Measurements from ENCODE around the gene MCRS1.

MCRS1 gene

DNA sequence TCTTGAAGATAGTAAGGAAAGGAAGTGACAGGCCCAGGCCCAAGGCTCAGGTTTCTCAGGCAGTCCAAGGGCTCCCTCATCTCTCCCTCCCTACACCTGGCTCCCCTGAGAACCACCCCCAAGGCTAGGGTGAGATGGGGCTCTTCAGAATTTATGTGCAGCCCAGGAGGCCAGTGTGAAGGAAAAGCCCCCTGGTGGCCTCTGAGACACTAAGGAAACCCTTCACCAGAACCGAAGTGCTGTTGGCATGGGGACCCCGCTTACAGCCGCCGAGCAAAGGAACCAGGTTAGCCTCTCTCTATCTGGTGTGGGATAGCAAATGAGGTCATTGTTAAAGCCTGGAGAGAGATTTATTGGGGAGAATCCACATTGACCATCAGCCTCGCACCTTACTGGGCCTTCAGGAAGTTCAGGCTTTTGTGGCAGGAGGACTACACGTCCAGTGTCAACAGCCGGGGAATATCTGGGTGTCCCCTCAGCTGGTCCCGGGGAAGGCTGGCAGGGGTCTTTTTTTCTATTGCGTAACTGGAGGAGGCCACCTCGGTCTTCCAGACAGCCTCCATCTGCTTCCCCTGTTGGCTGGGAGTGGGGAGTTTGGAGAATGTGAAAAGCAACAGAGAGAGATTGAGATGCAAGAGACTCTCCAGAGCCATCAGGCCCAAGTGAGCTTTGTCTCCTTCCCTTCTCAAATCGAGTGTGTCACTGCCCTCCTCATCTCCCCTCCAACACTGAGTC is 19.4 kb upstream of the MCRS1 start:
- ATAC-seq: no peak
- no peak overlapping the region for H3K27ac Mint-ChIP-seq
- H3K4me3 Mint-ChIP-seq: no peak overlapping the region
- peaks cover 57% of the 10 kb centered on the region for H3K36me3 Mint-ChIP-seq
- H3K4me1 Mint-ChIP-seq: peaks cover 6% of the 10 kb centered on the region
- H3K9me3 Mint-ChIP-seq: peaks cover 6% of the 10 kb centered on the region
- no peaks in the 10 kb centered on the region for H3K27me3 Mint-ChIP-seq

DNA sequence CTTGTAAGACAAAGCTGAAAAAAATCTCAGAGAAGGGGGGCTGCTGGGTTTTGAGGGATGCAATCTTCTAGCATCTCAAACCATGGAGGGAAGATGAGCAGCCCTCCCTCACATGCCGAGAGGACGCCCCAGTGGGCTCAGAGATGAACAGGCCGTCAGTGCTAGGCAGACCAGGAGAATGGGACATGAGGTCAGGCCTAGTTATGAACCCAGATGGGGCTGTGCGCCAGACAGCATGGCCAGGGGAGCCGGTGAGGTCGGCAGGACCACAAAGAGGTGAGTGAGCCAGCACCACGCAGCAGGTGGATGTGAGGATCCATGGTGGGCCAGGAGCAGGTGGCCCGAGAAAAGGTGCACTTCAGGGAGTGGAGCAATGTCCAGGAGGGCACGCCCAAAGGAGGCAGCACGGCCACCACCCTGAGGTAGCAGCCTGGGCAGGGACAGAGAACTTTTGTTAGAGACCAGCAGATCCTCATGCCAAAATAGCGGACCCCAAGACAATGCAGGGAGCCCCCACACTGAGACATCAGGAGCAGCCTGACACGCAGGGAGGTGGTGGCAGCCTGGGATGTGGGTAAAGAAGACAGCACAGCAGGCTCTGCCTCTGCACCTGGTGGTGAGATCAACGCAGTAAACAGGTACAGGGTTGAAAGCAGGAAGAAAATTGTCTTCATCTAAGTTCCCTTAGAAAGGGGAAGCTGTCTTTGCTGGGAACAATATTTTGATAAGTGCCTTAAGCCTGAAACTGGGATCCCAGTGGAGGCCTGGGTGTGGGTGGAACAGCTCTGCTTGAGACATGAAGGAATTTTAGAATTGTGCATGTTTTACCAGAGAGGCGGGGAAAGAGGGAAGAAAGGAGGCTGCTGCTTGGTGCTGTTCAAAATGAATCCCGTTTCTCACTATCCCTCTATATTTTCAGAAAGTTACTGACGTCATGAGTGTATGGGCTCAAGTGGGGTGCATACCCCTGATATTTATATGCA is 17.8 kb upstream of the MCRS1 start:
- ATAC-seq: no peak
- H3K4me1 Mint-ChIP-seq: peaks cover 20% of the 10 kb centered on the region
- no peak overlapping the region for H3K4me3 Mint-ChIP-seq
- no peaks in the 10 kb centered on the region for H3K27me3 Mint-ChIP-seq
- no peak overlapping the region for H3K27ac Mint-ChIP-seq
- H3K36me3 Mint-ChIP-seq: peaks cover 56% of the 10 kb centered on the region
- H3K9me3 Mint-ChIP-seq: peaks cover 2% of the 10 kb centered on the region

DNA sequence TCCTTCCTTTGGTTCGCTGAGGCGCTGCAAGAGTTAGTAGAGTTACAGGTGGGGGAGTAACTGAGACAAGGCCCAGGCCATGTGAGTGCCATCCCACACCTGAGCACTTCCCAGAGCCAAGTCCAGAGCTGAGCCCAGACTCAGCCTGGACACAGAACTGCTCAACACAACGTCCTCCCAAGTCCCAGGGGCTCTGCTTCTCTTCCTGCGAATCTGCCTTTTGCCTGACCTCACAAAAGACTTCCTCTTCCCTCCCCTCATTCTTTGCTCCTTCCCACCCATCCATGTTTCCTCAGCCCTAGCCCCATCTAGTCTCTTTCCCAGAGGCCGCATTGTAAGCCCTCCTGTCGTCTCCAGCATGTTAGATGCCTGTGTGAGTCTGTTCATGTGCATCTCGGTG is 16.6 kb upstream of the MCRS1 start:
- ATAC-seq: no peak
- H3K27me3 Mint-ChIP-seq: no peaks in the 10 kb centered on the region
- peaks cover 48% of the 10 kb centered on the region for H3K36me3 Mint-ChIP-seq
- H3K4me1 Mint-ChIP-seq: peaks cover 30% of the 10 kb centered on the region
- H3K4me3 Mint-ChIP-seq: no peak overlapping the region
- peak overlapping the region; percentile 42 for H3K27ac Mint-ChIP-seq
- no peaks in the 10 kb centered on the region for H3K9me3 Mint-ChIP-seq

DNA sequence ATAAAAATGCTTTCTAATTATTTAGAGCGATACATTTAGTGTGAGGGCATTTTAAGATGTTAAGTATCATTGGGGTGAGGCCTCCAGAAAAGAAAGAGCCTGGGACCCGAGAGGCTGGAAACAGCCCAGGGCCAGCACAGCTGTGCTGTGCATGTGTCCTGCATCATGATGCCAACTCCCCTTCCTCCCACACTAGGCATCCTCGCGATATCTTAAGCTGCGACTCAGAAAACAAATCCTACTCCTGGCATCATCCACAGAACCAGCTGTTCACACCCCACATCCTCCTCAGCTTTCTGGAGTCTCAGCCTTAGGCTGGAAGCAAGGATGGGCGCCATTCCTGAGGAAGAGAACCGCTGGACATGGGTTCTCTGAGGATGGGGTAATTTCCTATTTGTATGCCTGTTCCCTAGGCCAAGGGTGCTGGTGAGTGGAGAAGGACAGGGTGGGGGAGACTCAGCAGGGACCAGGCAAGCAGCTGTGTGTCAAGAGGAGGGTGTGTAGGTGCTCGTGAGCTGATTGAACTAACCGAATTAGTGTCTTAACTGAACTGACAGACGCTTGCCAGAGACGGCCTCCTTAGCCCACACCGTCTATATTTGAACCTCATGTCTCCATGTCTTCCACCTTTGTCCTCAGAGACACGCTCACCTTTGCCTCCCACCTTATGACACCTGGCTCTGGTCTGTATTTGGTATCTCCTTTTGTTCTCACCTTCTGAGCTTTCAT is 15.6 kb upstream of the MCRS1 start:
- H3K27me3 Mint-ChIP-seq: no peaks in the 10 kb centered on the region
- H3K36me3 Mint-ChIP-seq: peaks cover 45% of the 10 kb centered on the region
- no peaks in the 10 kb centered on the region for H3K9me3 Mint-ChIP-seq
- H3K27ac Mint-ChIP-seq: no peak overlapping the region
- H3K4me1 Mint-ChIP-seq: peaks cover 34% of the 10 kb centered on the region
- ATAC-seq: no peak
- H3K4me3 Mint-ChIP-seq: no peak overlapping the region

DNA sequence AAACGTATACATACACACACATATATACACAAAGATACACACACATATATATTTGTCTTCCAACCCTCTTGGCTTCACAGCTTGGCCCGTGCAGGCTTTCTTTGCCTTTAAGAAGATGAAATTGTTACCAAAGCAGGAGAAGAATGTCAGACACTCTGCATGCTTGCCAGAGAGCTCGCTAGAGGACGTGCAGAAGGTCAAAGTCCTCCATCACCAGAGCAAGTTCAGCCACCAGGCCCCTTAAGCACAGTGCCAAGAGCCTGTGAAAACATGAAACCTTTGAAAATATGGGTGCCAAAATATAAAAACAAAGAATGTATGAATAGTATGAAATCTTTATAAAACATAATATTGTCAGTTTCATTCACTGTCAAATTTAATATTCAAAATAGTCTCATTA is 14.9 kb upstream of the MCRS1 start:
- Mint-ChIP-seq H3K27ac (peak overlapping the region; percentile 88), H3K4me3 (no peak overlapping the region)

DNA sequence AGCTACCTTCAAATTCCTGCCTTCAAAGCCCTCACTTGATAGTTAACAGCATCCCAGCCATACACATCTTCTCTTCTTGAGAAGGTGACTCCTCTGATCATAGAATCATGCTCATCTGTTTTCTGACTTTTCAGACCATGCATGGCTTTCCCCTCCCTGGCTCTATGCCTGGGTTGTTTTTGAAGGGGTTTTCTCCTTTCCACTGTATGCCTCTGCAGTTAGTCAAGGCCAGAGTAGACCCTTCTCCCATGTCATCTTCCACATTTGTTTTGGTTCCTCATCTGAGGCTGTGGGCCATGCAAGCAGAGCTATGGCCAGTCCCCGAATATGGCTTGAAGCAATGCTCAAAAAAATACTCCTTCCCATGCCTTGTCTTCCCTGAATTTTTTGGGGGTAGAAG is 14.3 kb upstream of the MCRS1 start:
- Mint-ChIP-seq H3K9me3 (no peaks in the 10 kb centered on the region), H3K4me1 (peaks cover 34% of the 10 kb centered on the region), H3K27ac (peak overlapping the region; percentile 88), H3K4me3 (peak overlapping the region; percentile 70), H3K36me3 (peaks cover 54% of the 10 kb centered on the region), H3K27me3 (no peaks in the 10 kb centered on the region)
- ATAC-seq: peak; percentile 89

More for the DNA sequence above, 14.9 kb upstream of the MCRS1 start:
- ATAC-seq: no peak
- H3K9me3 Mint-ChIP-seq: no peaks in the 10 kb centered on the region
- no peaks in the 10 kb centered on the region for H3K27me3 Mint-ChIP-seq
- H3K36me3 Mint-ChIP-seq: peaks cover 48% of the 10 kb centered on the region
- H3K4me1 Mint-ChIP-seq: peaks cover 34% of the 10 kb centered on the region

DNA sequence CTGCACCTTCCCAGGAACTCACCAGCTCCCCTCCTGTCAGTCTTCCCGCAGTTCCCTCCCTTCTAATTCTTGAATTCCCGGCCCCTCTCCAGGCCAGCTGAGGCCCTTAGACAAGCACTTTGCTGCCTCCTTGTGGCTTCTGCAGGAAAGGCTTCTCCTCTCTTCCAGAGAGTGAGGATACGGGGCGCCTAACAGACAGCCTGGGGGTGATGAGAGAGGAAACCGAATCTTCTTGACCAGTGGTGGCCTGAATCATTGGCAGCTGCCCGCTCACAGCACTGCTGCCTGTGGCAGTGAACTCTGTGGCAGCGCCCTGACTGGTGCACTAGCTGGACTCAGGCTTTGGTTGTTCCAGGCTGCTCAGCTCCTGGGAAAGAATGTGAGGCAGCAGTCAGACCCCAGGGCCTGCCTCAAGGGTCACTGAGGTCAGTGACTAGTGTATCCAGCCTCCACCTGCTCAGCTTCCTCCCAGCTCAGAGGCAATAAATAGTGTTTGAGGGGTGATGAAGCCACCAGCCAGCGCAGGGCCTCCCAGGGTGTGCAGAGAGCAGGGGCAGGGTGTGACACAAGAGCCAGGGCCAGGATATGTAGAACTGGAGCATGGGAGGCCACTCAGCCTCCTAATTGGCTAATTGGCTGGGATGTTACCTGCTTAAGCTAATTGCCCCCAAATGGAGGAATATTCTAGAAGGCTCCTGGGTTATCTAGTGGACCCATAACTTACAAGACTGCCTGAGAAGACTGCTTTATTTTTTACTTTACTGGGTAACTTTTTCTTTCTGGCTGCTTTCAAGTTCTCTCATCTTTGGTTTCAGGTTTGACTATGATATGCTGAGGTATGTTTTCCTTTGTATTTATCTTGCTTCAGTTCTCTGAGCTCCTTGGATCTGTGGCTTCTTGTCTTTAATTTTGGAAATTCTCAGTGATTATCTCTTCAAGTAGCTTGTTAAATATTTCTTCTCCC is 12.9 kb upstream of the MCRS1 start:
- Mint-ChIP-seq H3K27ac (peak overlapping the region; percentile 88), H3K9me3 (no peaks in the 10 kb centered on the region), H3K36me3 (peaks cover 55% of the 10 kb centered on the region), H3K4me3 (no peak overlapping the region), H3K4me1 (peaks cover 34% of the 10 kb centered on the region), H3K27me3 (no peaks in the 10 kb centered on the region)
- peak; percentile 51 for ATAC-seq

DNA sequence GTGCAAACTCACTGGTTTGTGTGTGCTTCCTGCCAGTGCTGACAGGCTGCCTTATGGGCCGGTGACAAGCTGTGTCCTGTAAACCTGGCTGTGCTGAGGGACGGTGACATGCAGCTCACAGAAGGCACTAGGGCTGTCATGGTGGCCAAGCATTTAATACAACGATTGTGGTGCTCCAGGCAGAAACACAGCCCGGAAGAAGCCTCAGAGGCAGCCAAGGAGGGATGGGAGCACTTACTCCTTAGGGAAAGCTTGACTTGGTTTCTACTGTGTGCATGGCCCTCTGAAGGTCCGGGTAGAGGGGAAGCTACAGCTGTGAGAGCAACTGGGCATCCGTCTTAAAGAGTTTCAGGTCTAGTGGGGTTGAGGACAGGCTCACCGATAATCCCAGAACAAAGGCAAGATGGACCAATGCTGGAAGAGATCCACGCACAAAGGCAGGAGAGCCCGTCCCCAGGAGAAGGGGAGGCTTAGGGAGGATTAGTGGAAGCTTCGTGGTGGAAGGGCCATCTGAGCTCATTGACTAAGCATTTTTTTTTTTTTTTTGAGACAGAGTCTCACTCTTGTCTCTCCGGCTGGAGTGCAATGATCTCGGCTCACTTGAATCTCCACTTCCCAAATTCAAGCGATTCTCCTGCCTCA is 10.7 kb upstream of the MCRS1 start:
- H3K9me3 Mint-ChIP-seq: no peaks in the 10 kb centered on the region
- no peak overlapping the region for H3K27ac Mint-ChIP-seq
- H3K4me3 Mint-ChIP-seq: no peak overlapping the region
- peaks cover 44% of the 10 kb centered on the region for H3K36me3 Mint-ChIP-seq
- H3K4me1 Mint-ChIP-seq: peaks cover 34% of the 10 kb centered on the region
- no peak for ATAC-seq
- no peaks in the 10 kb centered on the region for H3K27me3 Mint-ChIP-seq

DNA sequence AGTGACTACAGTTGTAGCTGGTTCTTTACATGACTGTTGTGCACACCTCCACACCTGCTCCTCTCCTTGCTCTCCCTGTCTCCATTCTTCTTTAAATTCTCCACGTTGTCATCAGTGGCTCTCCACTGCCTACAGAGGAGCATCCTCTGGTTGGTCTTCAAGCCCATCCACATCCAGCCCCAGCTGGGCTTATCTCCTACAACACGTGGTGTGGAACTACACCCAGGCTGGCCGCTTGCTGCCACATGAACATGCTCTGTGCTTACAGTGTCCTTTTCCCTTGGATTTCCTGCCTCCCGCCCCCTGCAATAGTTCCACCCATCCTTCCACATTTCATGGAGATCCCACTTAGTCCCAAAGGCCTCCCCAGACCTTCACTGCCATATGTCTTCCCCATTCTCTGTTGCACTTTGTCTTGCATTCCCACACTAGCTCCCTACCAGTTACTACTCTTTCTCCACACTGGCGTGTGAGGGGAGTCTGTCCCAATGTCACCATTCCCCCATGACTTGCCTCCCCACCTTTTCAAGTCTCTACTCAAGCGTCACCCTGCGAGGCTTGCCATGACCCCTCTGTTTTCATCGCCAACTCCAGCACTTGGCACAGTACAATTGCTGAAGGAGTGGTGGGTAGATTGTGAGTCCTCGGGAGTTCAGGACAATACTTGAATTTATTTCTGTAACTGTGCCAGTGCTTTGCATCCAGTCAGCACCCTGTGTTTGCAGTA is 9.8 kb upstream of the MCRS1 start:
- H3K27me3 Mint-ChIP-seq: no peaks in the 10 kb centered on the region
- H3K36me3 Mint-ChIP-seq: peaks cover 40% of the 10 kb centered on the region
- ATAC-seq: no peak
- no peak overlapping the region for H3K4me3 Mint-ChIP-seq
- H3K9me3 Mint-ChIP-seq: no peaks in the 10 kb centered on the region
- H3K27ac Mint-ChIP-seq: no peak overlapping the region
- H3K4me1 Mint-ChIP-seq: peaks cover 32% of the 10 kb centered on the region

DNA sequence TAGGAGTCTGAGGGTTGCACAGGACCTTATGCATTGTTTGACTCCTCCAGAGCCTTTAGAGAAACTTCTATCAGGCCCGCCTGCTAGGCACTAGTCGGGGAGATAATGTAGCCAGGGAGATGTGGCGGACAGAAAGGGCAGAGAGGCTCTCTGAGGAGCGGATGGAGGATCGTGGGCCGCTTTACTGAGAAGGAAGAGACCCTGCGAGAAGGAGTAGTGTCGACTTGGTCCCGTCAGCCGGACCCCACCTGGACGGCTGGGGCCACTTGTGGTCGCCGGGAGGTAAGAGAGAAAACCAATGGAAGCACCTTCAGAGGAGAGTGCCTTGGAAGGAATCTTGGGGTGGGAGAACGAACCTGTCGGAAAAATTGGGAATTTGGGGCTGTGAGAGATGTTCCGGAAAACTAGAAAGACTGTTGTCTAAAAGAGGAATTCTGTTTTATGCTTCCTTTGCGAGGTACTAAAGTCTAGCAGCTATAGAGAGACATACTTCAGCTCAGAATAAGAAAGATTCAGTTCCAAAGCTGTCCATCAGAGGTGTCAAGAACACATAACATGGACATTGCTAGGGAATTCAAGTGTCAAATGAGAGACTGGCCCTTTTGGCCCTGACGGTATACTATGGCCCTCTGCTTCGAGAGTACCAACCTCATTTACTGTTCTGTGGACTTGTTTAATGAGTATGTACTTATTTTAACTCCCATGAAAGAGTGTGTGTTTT is 660 bp upstream of the MCRS1 start:
- H3K4me3 Mint-ChIP-seq: peak overlapping the region; percentile 99
- no peaks in the 10 kb centered on the region for H3K27me3 Mint-ChIP-seq
- H3K27ac Mint-ChIP-seq: peak overlapping the region; percentile 97
- peaks cover 51% of the 10 kb centered on the region for H3K4me1 Mint-ChIP-seq
- no peaks in the 10 kb centered on the region for H3K9me3 Mint-ChIP-seq
- peak; percentile 44 for ATAC-seq
- H3K36me3 Mint-ChIP-seq: peaks cover 23% of the 10 kb centered on the region

DNA sequence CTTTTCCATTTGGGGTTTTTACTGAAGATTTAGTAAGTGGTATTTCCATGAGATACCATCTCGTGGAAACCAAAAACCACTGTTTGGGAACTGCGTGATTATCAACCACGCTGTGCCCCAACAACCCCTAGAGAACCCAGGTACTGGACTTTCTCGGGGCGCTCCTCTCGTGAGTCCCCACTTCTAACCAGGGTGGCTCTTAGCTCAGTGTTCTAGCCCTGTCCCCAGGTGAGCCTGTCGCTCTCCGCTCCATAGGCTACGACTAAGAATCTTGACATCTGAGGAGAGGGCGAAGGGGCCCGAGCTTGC is 686 bp downstream of the MCRS1 start:
- peak overlapping the region; percentile 97 for H3K27ac Mint-ChIP-seq
- H3K4me1 Mint-ChIP-seq: peaks cover 51% of the 10 kb centered on the region
- H3K4me3 Mint-ChIP-seq: peak overlapping the region; percentile 99
- ATAC-seq: peak; percentile 46
- no peaks in the 10 kb centered on the region for H3K27me3 Mint-ChIP-seq
- no peaks in the 10 kb centered on the region for H3K9me3 Mint-ChIP-seq
- H3K36me3 Mint-ChIP-seq: peaks cover 36% of the 10 kb centered on the region

DNA sequence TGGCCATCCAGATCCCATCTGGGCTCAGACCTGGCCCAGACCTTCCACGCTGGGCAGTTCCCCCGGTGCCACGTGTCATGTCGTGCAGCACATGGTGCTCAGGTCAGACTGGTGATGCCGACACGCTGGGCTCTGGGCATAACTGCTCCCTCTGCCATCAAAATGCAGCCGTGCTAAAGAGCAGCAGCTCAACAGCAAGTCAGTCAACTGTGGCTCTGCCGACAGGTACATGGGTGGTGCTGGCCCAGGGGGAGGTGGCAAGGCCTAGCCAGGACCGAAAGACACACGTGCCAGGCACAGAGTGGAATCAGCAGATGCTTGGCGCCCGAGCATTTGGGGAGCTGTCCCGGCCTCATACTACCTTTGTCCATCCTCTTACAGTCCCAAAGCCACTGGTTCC is 1.6 kb downstream of the MCRS1 start:
- H3K9me3 Mint-ChIP-seq: no peaks in the 10 kb centered on the region
- no peak overlapping the region for H3K4me3 Mint-ChIP-seq
- peaks cover 37% of the 10 kb centered on the region for H3K36me3 Mint-ChIP-seq
- no peak overlapping the region for H3K27ac Mint-ChIP-seq
- peaks cover 43% of the 10 kb centered on the region for H3K4me1 Mint-ChIP-seq
- ATAC-seq: no peak
- H3K27me3 Mint-ChIP-seq: no peaks in the 10 kb centered on the region
